K562 (cell line): ENCODE measurements around the gene TMEM154. TPM values are rescaled to one million over a fixed set of nuclear protein-coding genes. Genes with fewer than 3 reads are reported as not detected.

Source experiments
- ARHGAP35 ChIP-seq: fragments of 450-650 bp; IDR thresholded peaks from 2 replicates; pipeline ENCODE4 v1.6.1; 2018; ENCODE audit not compliant: partially characterized antibody
- ARID2 ChIP-seq: fragments of 450-650 bp; IDR thresholded peaks from 2 replicates; pipeline ENCODE4 v1.6.1; 2017; ENCODE audit warnings: antibody characterized with exemption, mild to moderate bottlenecking
- DPF2 ChIP-seq: fragments of 450-650 bp; IDR thresholded peaks from 2 replicates; pipeline ENCODE4 v1.6.1; 2016
- ETV1 ChIP-seq: fragments of 450-650 bp; conservative IDR thresholded peaks from 2 replicates; pipeline ENCODE4 v1.6.1; 2016; ENCODE audit warnings: missing genetic modification characterization, control low read depth, low read depth, missing compliant biosample characterization
- GABPA ChIP-seq: fragments of 200-800 bp; sonication (Bioruptor generic); conservative IDR thresholded peaks from 2 replicates; pipeline ENCODE4 v1.6.1; 2016; ENCODE audit warnings: low read depth, missing genetic modification characterization, missing compliant biosample characterization
- HDAC2 ChIP-seq: fragments of 450-650 bp; IDR thresholded peaks from 2 replicates; pipeline ENCODE4 v1.6.1; 2016; ENCODE audit warnings: mild to moderate bottlenecking
- HOXB6 ChIP-seq: fragments of 250-450 bp; sonication (Bioruptor Pico); IDR thresholded peaks from 2 replicates; pipeline ENCODE4 v1.5.1; 2022; ENCODE audit warnings: mild to moderate bottlenecking, borderline replicate concordance
- IRF2 ChIP-seq: sonication (generic); formaldehyde crosslinking; IDR thresholded peaks from 2 replicates; pipeline ENCODE4 v1.8.1; 2022; ENCODE audit warnings: mild to moderate bottlenecking, missing genetic modification reagents
- KLF1 ChIP-seq: fragments of 450-650 bp; IDR thresholded peaks from 2 replicates; pipeline ENCODE4 v1.6.1; 2016; ENCODE audit warnings: missing genetic modification characterization, missing compliant biosample characterization
- MECOM ChIP-seq: fragments of 250-450 bp; sonication (Bioruptor Pico); IDR thresholded peaks from 2 replicates; pipeline ENCODE4 v1.8.0; 2022; ENCODE audit warnings: inconsistent platforms
- NFATC3 ChIP-seq: fragments of 450-650 bp; IDR thresholded peaks from 2 replicates; pipeline ENCODE4 v1.6.1; 2017; ENCODE audit warnings: mild to moderate bottlenecking
- NFYB ChIP-seq: IDR thresholded peaks from 2 replicates; pipeline ENCODE4 v1.6.1; 2011; ENCODE audit warnings: mild to moderate bottlenecking, moderate library complexity; ENCODE audit not compliant: insufficient read length; ENCODE audit errors: extremely low read depth
- PML ChIP-seq: IDR thresholded peaks from 2 replicates; pipeline ENCODE4 v1.6.1; 2012; ENCODE audit warnings: low read length, inconsistent platforms
- POLR3G ChIP-seq: IDR thresholded peaks from 2 replicates; pipeline ENCODE4 v1.6.1; 2011; ENCODE audit not compliant: insufficient read length, insufficient replicate concordance; ENCODE audit errors: extremely low read depth
- SMARCA5 ChIP-seq: fragments of 450-650 bp; IDR thresholded peaks from 2 replicates; pipeline ENCODE4 v1.6.1; 2016
- YY1 ChIP-seq, 3 experiments: IDR thresholded peaks; 2 replicates each; pipeline ENCODE4 v1.6.1; 2011; ENCODE audit warnings: low read length in 2 of 3, mild to moderate bottlenecking in 2 of 3, moderate library complexity in 2 of 3, borderline replicate concordance in 1 of 3, control low read depth in 1 of 3, low read depth in 1 of 3; ENCODE audit not compliant: insufficient read depth in 3 of 3, insufficient replicate concordance in 2 of 3, control insufficient read depth in 1 of 3, insufficient read length in 1 of 3; ENCODE audit errors: extremely low read depth in 1 of 3
- ZNF134 ChIP-seq: fragments of 250-450 bp; sonication (Bioruptor Pico); conservative IDR thresholded peaks from 2 replicates; pipeline ENCODE4 v1.4.0; 2020
- ZNF212 ChIP-seq: fragments of 450-650 bp; formaldehyde crosslinking; IDR thresholded peaks from 2 replicates; pipeline ENCODE4 v1.4.0; 2020; ENCODE audit warnings: mild to moderate bottlenecking
- ZNF274 ChIP-seq: IDR thresholded peaks from 2 replicates; pipeline ENCODE4 v1.6.1; 2011; ENCODE audit warnings: low read depth, mild to moderate bottlenecking, low read length, moderate library complexity, borderline replicate concordance
- polyA plus RNA-seq, 8 experiments: library from polyadenylated mRNA; depleted of rRNA in 4 of 8; stranded (reverse) in 5 of 8; unstranded in 3 of 8; fragments of >200 nt; fragmentation: Nextera tagmentation in 2 of 8; fragmentation: Illumina TruSeq in 1 of 8; extraction: Ambion mirVana in 2 of 8; extraction: Trizol in 1 of 8; gene quantifications; 2 replicates each; pipeline versions ENCODE4 v1.2.1 to v1.2.3, GENCODE V29; 2011 to 2014; ENCODE audit warnings: inconsistent platforms in 1 of 8, missing spikeins in 1 of 8
- total RNA-seq, 7 experiments: library from RNA; depleted of rRNA in 6 of 7; stranded (reverse); fragments of >200 nt in 6 of 7; fragmentation: Illumina TruSeq in 2 of 7; extraction: Trizol in 2 of 7; gene quantifications; 2 replicates each; pipeline versions ENCODE4 v1.2.1 to v1.2.3, GENCODE V29; 2011 to 2021; ENCODE audit warnings: low replicate concordance in 1 of 7
- TF ChIP-seq, protein P1 (sequence below): IDR thresholded peaks from 2 replicates; pipeline ENCODE4 v1.6.1; 2011; ENCODE audit warnings: borderline replicate concordance, low read depth, mild to moderate bottlenecking, moderate library complexity, low read length; ENCODE audit not compliant: insufficient read depth, poor library complexity, severe bottlenecking
- TF ChIP-seq, protein P2 (sequence below): sonication (generic); formaldehyde crosslinking; IDR thresholded peaks from 2 replicates; pipeline ENCODE4 v1.8.0; 2022; ENCODE audit warnings: missing genetic modification reagents, mild to moderate bottlenecking, borderline replicate concordance
- TF ChIP-seq, protein P3 (sequence below): fragments of 250-450 bp; sonication (Bioruptor Pico); IDR thresholded peaks from 2 replicates; pipeline ENCODE4 v1.5.0; 2020; ENCODE audit warnings: mild to moderate bottlenecking
- TF ChIP-seq, protein P4 (sequence below): sonication (generic); formaldehyde crosslinking; IDR thresholded peaks from 2 replicates; pipeline ENCODE4 v1.8.0; 2022; ENCODE audit warnings: missing genetic modification reagents, mild to moderate bottlenecking, borderline replicate concordance

TMEM154 gene
- total and polyA plus RNA-seq, 9 of the 15 experiments (the other 6 are each of a cell fraction or from before 2014, with no cell fraction given): 0.13 to 1.8 (median 0.58) TPM

DNA sequence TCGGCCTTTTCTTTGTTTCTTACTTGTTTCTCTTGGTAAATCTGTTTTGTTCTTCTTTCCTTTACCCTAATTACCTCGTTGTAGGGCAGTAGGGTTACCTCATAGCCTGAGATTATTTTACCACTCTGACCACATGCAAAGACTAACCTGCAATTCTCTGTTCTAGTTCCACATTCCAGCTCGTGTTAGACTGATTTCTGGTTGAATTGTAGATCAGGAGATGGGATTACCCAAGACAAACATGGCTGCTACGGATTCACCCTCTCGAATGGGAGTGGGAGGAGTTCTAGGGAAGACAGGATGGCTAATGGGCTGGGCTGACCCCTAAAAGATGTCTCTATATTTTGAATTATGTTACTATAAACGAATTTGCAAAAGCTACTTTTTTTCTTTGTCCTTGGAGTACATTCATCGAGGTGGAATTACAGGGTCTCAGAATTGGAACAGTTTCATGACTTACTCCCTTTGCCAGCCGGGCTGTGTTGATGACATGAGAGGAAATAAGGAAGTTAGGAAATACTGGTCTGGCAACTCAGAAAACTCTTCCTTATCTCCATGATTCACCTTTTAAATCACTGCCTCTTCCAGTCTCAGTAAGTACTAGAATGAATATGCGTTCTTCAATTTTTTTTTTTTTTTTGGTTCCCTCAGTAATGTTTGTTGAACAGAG lies 107.2 kb downstream of the TMEM154 start (continued):
- TF ChIP-seq MECOM (CRISPR knock-in tag): no peak
- no peak for TF ChIP-seq POLR3G
- peak; percentile 47; the same call in 1 of the 2 replicates for TF ChIP-seq GABPA (tag)
- TF ChIP-seq, protein P1, sequence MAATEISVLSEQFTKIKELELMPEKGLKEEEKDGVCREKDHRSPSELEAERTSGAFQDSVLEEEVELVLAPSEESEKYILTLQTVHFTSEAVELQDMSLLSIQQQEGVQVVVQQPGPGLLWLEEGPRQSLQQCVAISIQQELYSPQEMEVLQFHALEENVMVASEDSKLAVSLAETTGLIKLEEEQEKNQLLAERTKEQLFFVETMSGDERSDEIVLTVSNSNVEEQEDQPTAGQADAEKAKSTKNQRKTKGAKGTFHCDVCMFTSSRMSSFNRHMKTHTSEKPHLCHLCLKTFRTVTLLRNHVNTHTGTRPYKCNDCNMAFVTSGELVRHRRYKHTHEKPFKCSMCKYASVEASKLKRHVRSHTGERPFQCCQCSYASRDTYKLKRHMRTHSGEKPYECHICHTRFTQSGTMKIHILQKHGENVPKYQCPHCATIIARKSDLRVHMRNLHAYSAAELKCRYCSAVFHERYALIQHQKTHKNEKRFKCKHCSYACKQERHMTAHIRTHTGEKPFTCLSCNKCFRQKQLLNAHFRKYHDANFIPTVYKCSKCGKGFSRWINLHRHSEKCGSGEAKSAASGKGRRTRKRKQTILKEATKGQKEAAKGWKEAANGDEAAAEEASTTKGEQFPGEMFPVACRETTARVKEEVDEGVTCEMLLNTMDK: no peak
- no peak for TF ChIP-seq ARHGAP35
- TF ChIP-seq, protein P2, sequence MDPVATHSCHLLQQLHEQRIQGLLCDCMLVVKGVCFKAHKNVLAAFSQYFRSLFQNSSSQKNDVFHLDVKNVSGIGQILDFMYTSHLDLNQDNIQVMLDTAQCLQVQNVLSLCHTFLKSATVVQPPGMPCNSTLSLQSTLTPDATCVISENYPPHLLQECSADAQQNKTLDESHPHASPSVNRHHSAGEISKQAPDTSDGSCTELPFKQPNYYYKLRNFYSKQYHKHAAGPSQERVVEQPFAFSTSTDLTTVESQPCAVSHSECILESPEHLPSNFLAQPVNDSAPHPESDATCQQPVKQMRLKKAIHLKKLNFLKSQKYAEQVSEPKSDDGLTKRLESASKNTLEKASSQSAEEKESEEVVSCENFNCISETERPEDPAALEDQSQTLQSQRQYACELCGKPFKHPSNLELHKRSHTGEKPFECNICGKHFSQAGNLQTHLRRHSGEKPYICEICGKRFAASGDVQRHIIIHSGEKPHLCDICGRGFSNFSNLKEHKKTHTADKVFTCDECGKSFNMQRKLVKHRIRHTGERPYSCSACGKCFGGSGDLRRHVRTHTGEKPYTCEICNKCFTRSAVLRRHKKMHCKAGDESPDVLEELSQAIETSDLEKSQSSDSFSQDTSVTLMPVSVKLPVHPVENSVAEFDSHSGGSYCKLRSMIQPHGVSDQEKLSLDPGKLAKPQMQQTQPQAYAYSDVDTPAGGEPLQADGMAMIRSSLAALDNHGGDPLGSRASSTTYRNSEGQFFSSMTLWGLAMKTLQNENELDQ: no peak
- peak; percentile 83 for TF ChIP-seq DPF2
- TF ChIP-seq HDAC2: peak; percentile 99
- no peak for TF ChIP-seq SMARCA5
- TF ChIP-seq NFYB: no peak
- TF ChIP-seq YY1 (IDR thresholded peaks at IDR 0.05; ENCODE audit: borderline replicate concordance in 1 of 3, control insufficient read depth in 1 of 3, extremely low read depth in 1 of 3, insufficient read depth in 3 of 3, insufficient read length in 1 of 3, insufficient replicate concordance in 2 of 3, low read depth in 1 of 3, low read length in 2 of 3): peak in 2 of 3 experiments; percentile 15 to 62
- no peak for TF ChIP-seq HOXB6 (CRISPR knock-in tag)
- no peak for TF ChIP-seq ZNF134 (CRISPR knock-in tag)
- TF ChIP-seq PML: peak; percentile 75; the same call in 1 of the 2 replicates
- TF ChIP-seq ETV1 (tag): peak; percentile 78
- TF ChIP-seq, protein P3, sequence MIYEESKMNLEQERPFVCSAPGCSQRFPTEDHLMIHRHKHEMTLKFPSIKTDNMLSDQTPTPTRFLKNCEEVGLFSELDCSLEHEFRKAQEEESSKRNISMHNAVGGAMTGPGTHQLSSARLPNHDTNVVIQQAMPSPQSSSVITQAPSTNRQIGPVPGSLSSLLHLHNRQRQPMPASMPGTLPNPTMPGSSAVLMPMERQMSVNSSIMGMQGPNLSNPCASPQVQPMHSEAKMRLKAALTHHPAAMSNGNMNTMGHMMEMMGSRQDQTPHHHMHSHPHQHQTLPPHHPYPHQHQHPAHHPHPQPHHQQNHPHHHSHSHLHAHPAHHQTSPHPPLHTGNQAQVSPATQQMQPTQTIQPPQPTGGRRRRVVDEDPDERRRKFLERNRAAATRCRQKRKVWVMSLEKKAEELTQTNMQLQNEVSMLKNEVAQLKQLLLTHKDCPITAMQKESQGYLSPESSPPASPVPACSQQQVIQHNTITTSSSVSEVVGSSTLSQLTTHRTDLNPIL (CRISPR knock-in tag): no peak
- TF ChIP-seq ZNF274: no peak
- TF ChIP-seq ZNF212 (CRISPR knock-in tag): no peak
- no peak for TF ChIP-seq KLF1
- TF ChIP-seq IRF2 (CRISPR knock-in tag): no peak
- TF ChIP-seq NFATC3: no peak
- TF ChIP-seq, protein P4, sequence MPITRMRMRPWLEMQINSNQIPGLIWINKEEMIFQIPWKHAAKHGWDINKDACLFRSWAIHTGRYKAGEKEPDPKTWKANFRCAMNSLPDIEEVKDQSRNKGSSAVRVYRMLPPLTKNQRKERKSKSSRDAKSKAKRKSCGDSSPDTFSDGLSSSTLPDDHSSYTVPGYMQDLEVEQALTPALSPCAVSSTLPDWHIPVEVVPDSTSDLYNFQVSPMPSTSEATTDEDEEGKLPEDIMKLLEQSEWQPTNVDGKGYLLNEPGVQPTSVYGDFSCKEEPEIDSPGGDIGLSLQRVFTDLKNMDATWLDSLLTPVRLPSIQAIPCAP (CRISPR knock-in tag): no peak
- no peak for TF ChIP-seq ARID2
